T-helper 2 cell treated with Interferon-gamma antibody and Interleukin-4, amounts not matched to agents 5 μg/mL and 100 μg/mL, for 36 hours (primary cell): ENCODE data around the gene PWWP2B.
"Not testable (repeated sequence)": the region's sequence is repeated elsewhere in the genome, so short reads cannot be mapped to it uniquely, and the experiment has no call there.

Experiments
- DNase-seq: peaks from one replicate; pipeline ENCODE4 v3.0.0; 2021; ENCODE audit warnings: low spot score
- H3K27ac Mint-ChIP-seq: one replicate; pipeline ENCODE4 v1.8.0; 2021; ENCODE audit warnings: mild to moderate bottlenecking, mixed read lengths
- H3K27me3 Mint-ChIP-seq: one replicate; pipeline ENCODE4 v1.8.0; 2021; ENCODE audit warnings: low read depth, mixed read lengths
- H3K36me3 Mint-ChIP-seq: one replicate; pipeline ENCODE4 v1.8.0; 2021; ENCODE audit warnings: low read depth, mixed read lengths
- H3K4me1 Mint-ChIP-seq: one replicate; pipeline ENCODE4 v1.8.0; 2021; ENCODE audit warnings: low read depth, mixed read lengths
- H3K4me3 Mint-ChIP-seq: one replicate; pipeline ENCODE4 v1.8.0; 2022; ENCODE audit warnings: mild to moderate bottlenecking, moderate library complexity, mixed read lengths
- H3K9me3 Mint-ChIP-seq: one replicate; pipeline ENCODE4 v1.8.0; 2021; ENCODE audit warnings: mixed read lengths

PWWP2B gene

GRCh38 chr10:132381741-132382140, 15.3 kb upstream of the PWWP2B start:
- no peak overlapping the region for H3K4me3 Mint-ChIP-seq
- no peaks in the 10 kb centered on the region for H3K9me3 Mint-ChIP-seq
- peaks cover 4% of the 10 kb centered on the region for H3K27me3 Mint-ChIP-seq
- DNase-seq, result no peak
- peaks cover 13% of the 10 kb centered on the region for H3K4me1 Mint-ChIP-seq
- peak overlapping the region; percentile 40 for H3K27ac Mint-ChIP-seq
- no peaks in the 10 kb centered on the region for H3K36me3 Mint-ChIP-seq

DNA sequence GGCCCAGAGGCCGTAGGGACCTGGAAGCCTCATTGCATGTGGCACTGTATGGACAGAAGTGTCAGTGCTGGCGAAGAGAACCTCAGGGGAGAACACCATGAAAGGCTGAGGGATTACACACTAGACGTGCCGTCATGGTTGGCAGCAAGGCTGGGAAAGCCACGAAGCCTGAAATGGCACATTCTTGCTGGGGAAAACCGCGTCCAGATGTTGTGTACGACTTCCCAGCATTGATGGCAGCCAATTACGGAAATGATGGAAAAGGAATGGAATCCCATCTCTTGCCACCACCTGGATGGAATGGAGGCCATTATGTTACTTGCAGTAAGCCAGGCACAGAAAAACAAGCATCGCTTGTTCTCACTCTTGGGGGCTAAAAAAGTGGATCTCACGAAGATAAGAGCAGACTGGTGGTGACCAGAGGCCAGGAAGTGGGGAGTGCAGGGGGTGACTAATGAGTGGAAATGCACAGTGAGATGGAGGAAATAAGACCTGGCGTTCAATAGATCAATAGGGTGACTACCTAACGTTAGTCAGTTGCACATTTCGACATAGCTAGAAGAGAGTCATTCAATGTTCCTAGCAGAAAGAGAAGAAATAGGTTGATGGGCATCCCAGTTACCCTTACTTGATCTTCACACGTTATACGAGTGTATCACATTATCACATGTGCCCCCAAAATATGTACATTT, 14.6 kb upstream of the PWWP2B start:
- Mint-ChIP-seq H3K4me1 (peaks cover 13% of the 10 kb centered on the region), H3K36me3 (no peaks in the 10 kb centered on the region), H3K27ac (no peak overlapping the region), H3K4me3 (no peak overlapping the region), H3K27me3 (peaks cover 2% of the 10 kb centered on the region), H3K9me3 (no peaks in the 10 kb centered on the region)
- DNase-seq, result no peak

- Mint-ChIP-seq H3K27me3 (peaks cover 2% of the 10 kb centered on the region), H3K27ac (no peak overlapping the region), H3K9me3 (no peaks in the 10 kb centered on the region), H3K4me3 (no peak overlapping the region), H3K36me3 (no peaks in the 10 kb centered on the region), H3K4me1 (peaks cover 15% of the 10 kb centered on the region)
- no peak for DNase-seq
These were observed 13.9 kb upstream of the PWWP2B start for GRCh38 chr10:132383101-132383500.

- Mint-ChIP-seq H3K36me3 (no peaks in the 10 kb centered on the region), H3K27me3 (peaks cover 2% of the 10 kb centered on the region), H3K27ac (no peak overlapping the region), H3K4me1 (peaks cover 15% of the 10 kb centered on the region), H3K4me3 (no peak overlapping the region), H3K9me3 (no peaks in the 10 kb centered on the region)
- no peak for DNase-seq
These were observed 13.2 kb upstream of the PWWP2B start for GRCh38 chr10:132383751-132384196.

DNA sequence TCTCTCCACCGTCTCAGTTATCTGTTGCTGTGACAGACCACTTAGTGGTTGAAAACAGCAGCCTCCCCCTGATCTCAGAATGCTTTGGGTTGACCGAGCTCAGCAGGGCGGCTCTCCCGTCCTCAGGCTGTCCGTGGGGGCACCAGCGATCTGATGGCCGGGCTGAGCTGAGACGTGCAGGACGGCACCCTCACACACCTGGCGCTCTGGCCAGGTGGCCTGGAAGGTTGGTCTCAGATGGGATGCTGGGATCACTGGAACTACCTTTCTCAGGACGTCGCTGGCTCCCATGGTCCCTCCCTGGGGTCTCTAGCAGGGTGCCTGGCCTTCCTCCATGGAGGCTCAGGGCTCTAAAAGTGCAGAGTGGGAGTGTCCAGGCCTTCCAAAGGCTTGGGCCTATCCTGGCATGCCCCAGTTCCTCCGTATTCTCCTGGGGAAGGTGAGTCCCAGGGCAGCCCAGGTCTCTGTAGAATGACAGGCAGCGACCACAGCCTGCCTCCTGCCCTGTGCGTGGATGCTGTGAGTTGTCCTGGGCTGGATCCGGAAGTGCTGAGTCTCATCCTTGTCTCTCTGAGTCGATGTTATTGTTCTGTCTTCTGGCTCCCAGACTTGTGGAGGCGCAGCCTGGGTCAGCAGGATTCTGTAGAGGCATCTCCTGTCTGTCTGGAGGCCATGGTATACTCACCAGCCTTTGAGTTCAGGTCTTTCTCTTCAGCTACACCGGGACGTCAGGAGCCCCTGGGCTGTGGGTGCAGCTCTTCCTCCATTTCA, 12.2 kb upstream of the PWWP2B start:
- H3K27ac Mint-ChIP-seq, result no peak overlapping the region
- H3K4me3 Mint-ChIP-seq, result no peak overlapping the region
- DNase-seq, result no peak
- H3K4me1 Mint-ChIP-seq, result peaks cover 15% of the 10 kb centered on the region
- no peaks in the 10 kb centered on the region for H3K9me3 Mint-ChIP-seq
- no peaks in the 10 kb centered on the region for H3K27me3 Mint-ChIP-seq
- H3K36me3 Mint-ChIP-seq, result no peaks in the 10 kb centered on the region

- Mint-ChIP-seq H3K27ac (no peak overlapping the region), H3K4me3 (no peak overlapping the region), H3K4me1 (peaks cover 15% of the 10 kb centered on the region), H3K36me3 (no peaks in the 10 kb centered on the region), H3K27me3 (no peaks in the 10 kb centered on the region), H3K9me3 (no peaks in the 10 kb centered on the region)
- no peak for DNase-seq
These were observed 11.7 kb upstream of the PWWP2B start for GRCh38 chr10:132385389-132385667.

DNA sequence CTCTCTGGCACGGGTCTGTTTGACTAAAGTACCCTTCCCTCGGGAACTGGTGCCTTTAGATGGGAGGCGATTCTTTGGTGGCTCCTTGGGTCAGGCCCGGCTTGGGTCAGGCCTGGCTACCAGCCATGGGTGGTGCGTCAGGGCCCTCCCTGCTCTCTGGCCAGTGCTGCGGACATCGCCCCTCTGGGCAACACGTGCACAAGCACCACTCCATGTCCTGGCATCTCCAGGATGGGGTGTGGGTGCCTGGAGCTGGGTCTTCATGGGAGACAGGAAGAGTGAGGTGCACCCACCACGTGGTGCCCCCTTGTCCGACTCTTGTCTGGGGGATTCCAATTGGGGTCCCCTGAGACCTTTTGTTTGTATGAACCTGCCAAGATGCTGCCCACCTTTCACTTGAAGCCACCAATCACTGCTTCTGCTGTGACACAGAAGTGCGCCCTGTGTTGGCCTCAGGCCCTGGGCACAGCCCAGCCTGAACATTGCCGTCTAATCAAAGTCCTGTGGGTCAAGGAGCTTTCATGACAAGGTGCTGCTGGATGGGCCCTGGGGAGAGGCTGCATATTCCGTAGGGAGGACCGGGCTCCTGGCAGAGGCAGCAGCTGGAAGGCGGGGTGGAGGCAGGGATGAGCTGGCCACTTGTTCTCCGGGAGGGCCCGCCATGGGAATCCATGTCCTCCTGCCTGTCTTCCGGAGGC, 11.1 kb upstream of the PWWP2B start:
- DNase-seq, result no peak
- Mint-ChIP-seq H3K27ac (no peak overlapping the region), H3K36me3 (no peaks in the 10 kb centered on the region), H3K27me3 (no peaks in the 10 kb centered on the region), H3K4me1 (peaks cover 15% of the 10 kb centered on the region), H3K9me3 (no peaks in the 10 kb centered on the region), H3K4me3 (no peak overlapping the region)

DNA sequence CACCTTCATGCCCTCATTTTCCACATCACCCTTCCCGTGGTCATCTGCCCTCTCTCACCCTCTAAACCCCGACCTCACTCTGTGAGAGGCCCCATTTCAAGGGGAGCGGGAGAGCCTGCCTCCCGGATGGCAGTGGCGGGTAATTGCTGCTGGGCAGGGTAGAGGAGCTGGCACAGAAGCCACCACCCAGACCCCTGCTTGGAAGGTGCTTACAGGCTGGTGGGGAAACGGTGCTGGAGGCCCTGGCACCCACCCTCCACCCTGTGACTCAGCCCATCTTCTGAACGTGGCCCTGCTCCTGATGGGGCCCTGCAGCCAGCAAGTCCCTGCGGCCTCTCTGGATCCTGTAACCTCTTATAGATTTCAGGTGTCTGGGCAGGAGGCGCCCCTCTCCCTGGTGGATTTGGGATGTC, 10.6 kb upstream of the PWWP2B start:
- H3K4me1 Mint-ChIP-seq, result peaks cover 14% of the 10 kb centered on the region

GRCh38 chr10:132386896-132387295, 10.1 kb upstream of the PWWP2B start:
- not testable (repeated sequence) for H3K36me3 Mint-ChIP-seq, H3K27ac Mint-ChIP-seq, H3K4me1 Mint-ChIP-seq, H3K9me3 Mint-ChIP-seq, DNase-seq, H3K4me3 Mint-ChIP-seq, H3K27me3 Mint-ChIP-seq

More for the DNA sequence above, 10.6 kb upstream of the PWWP2B start:
- Mint-ChIP-seq H3K27ac (no peak overlapping the region), H3K4me3 (no peak overlapping the region), H3K36me3 (no peaks in the 10 kb centered on the region), H3K9me3 (no peaks in the 10 kb centered on the region), H3K27me3 (no peaks in the 10 kb centered on the region)
- DNase-seq, result no peak

DNA sequence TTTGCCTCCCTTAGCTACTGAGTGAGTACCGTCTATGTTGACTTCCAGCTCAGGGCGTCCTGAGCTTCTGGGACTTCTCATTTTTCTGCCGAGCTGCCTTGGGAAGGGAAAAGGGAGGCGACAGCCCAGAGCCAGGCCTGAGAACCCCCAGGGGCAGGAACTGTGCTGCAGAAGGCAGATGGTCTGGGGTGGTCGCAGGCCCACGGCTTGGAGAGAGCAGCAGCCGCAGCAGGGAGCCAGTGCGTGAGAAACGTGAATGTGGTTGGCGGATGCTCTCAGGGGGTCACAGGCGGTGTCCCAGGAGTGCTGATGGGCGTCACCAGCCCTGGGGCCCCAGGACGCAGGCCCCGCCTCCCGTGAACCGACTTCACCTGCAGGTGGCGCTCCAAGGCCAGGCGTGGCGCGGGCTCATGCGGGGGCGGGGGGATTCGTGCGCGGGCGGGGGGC, 9.2 kb upstream of the PWWP2B start:
- Mint-ChIP-seq H3K27ac (peak overlapping the region; percentile 56), H3K9me3 (peaks cover 9% of the 10 kb centered on the region), H3K4me3 (peak overlapping the region; percentile 37), H3K36me3 (no peaks in the 10 kb centered on the region), H3K4me1 (peaks cover 3% of the 10 kb centered on the region), H3K27me3 (no peaks in the 10 kb centered on the region)
- DNase-seq, result peak; percentile 60

- Mint-ChIP-seq H3K4me1 (peaks cover 3% of the 10 kb centered on the region), H3K27ac (no peak overlapping the region), H3K9me3 (peaks cover 9% of the 10 kb centered on the region), H3K36me3 (no peaks in the 10 kb centered on the region), H3K4me3 (no peak overlapping the region), H3K27me3 (peaks cover 3% of the 10 kb centered on the region)
- DNase-seq, result peak; percentile 37
These were observed 8.0 kb upstream of the PWWP2B start for GRCh38 chr10:132388891-132389432.

GRCh38 chr10:132389433-132390169, 7.4 kb upstream of the PWWP2B start:
- Mint-ChIP-seq H3K27ac (no peak overlapping the region), H3K4me1 (peaks cover 3% of the 10 kb centered on the region), H3K36me3 (no peaks in the 10 kb centered on the region), H3K9me3 (peaks cover 9% of the 10 kb centered on the region), H3K4me3 (no peak overlapping the region), H3K27me3 (peaks cover 3% of the 10 kb centered on the region)
- no peak for DNase-seq

- no peak overlapping the region for H3K27ac Mint-ChIP-seq
- H3K9me3 Mint-ChIP-seq, result peaks cover 9% of the 10 kb centered on the region
- DNase-seq, result no peak
- peaks cover 3% of the 10 kb centered on the region for H3K4me1 Mint-ChIP-seq
- peaks cover 10% of the 10 kb centered on the region for H3K27me3 Mint-ChIP-seq
- H3K4me3 Mint-ChIP-seq, result no peak overlapping the region
- no peaks in the 10 kb centered on the region for H3K36me3 Mint-ChIP-seq
These were observed 6.7 kb upstream of the PWWP2B start for GRCh38 chr10:132390170-132390920.
